Erythroblast (primary cell): ENCODE measurements around the gene TWNK.

Source experiments
- GATA1 ChIP-seq: IDR thresholded peaks from 2 replicates; pipeline ENCODE4 v1.6.1; 2011; ENCODE audit warnings: low read depth, mild to moderate bottlenecking, control low read depth, low read length, moderate library complexity
- POLR2A ChIP-seq: IDR thresholded peaks from 2 replicates; pipeline ENCODE4 v1.6.1; 2011; ENCODE audit warnings: mild to moderate bottlenecking, low read length

DNA sequence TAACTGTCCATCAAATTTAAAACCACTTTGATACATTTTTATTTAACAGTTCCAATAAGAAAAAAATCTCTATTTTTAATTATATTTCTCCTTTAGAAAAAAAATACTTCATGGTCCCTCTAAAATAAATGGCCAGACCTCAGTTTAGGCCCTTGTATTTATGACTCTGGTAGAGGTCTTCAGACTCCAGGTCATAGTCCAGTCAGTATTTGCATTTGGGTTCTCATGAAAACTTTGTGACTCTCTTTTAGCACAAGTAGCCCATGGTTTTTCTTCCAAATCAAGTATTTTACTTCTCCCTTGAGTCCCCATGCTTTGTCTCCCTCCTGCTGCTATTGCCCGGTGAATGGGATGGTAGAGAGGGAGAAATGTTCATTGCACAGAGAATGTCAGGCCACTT lies 23.5 kb upstream of the TWNK start:
- TF ChIP-seq POLR2A (no peak), GATA1 (no peak)
